Right lobe of liver (tissue), 4 donors: Measurements from ENCODE around the gene TRIM69.

Experiments
- CTCF ChIP-seq, 4 donors: fragments of 200-600 bp in 3 of 4; fragments of 450-650 bp in 1 of 4; IDR thresholded peaks; one replicate each; pipeline versions ENCODE4 v1.5.1 to v1.8.0; 2016 to 2022; ENCODE audit warnings: antibody characterized with exemption in 4 of 4, mild to moderate bottlenecking in 2 of 4
- POLR2A ChIP-seq: fragments of 450-650 bp; IDR thresholded peaks from one replicate; pipeline ENCODE4 v1.6.1; 2017; ENCODE audit warnings: antibody characterized with exemption, mild to moderate bottlenecking
- donor health status: DM: no; HTN: no; CAD: no.
- donor health status: DM: no; HTN: no; CAD: no.
- donor health status: DM: no; HTN: yes; CAD: no.

GRCh38 chr15:44808557-44808956, 72.2 kb downstream of the TRIM69 start:
- TF ChIP-seq CTCF (IDR thresholded peaks at IDR 0.05) = no peak
- TF ChIP-seq POLR2A = no peak
